M059J (cell line): ENCODE results near the gene ARHGEF19. TPM values are rescaled to one million over a fixed set of nuclear protein-coding genes. Genes with fewer than 3 reads are reported as not detected.
"Not testable (repeated sequence)": the region's sequence is repeated elsewhere in the genome, so short reads cannot be mapped to it uniquely, and the experiment has no call there.

Source experiments
- DNase-seq: peaks from one replicate; pipeline ENCODE4 v3.0.0-alpha.2; 2012; ENCODE audit warnings: low read depth
- total RNA-seq: library from RNA; depleted of rRNA; stranded (reverse); fragments of >200 nt; shearing (Covaris generic); gene quantifications from 2 replicates; pipeline ENCODE4 v1.2.3, GENCODE V29; 2014

The ARHGEF19 gene
- total RNA-seq, 1 experiment from 2014 or later = 3.2 TPM

GRCh38 chr1:16183179-16183578, 29.3 kb downstream of the ARHGEF19 start:
- DNase-seq = peak; percentile 58

GRCh38 chr1:16181887-16182719, 30.3 kb downstream of the ARHGEF19 start:
- peak; percentile 96 for DNase-seq

- DNase-seq = peak; percentile 79
Observed at GRCh38 chr1:16180291-16180824, 32.1 kb downstream of the ARHGEF19 start.

- peak; percentile 85 for DNase-seq
Observed at GRCh38 chr1:16178596-16179497, 33.6 kb downstream of the ARHGEF19 start.

- DNase-seq = no peak
Observed at GRCh38 chr1:16177306-16177705, 35.1 kb downstream of the ARHGEF19 start.

- no peak for DNase-seq
Observed at GRCh38 chr1:16176653-16177052, 35.8 kb downstream of the ARHGEF19 start.

- peak; percentile 95 for DNase-seq
Observed at GRCh38 chr1:16175610-16176553, 36.6 kb downstream of the ARHGEF19 start.

GRCh38 chr1:16174886-16175598, 37.4 kb downstream of the ARHGEF19 start:
- DNase-seq = no peak

- DNase-seq = peak; percentile 76
Observed at GRCh38 chr1:16174261-16174868, 38.1 kb downstream of the ARHGEF19 start.

- peak; percentile 98 for DNase-seq
Observed at GRCh38 chr1:16173447-16174260, 38.8 kb downstream of the ARHGEF19 start.

- DNase-seq = peak; percentile 94
Observed at GRCh38 chr1:16172964-16173446, 39.4 kb downstream of the ARHGEF19 start.

- no peak for DNase-seq
Observed at GRCh38 chr1:16172218-16172830, 40.1 kb downstream of the ARHGEF19 start.

GRCh38 chr1:16171314-16172151, 40.9 kb downstream of the ARHGEF19 start:
- DNase-seq = no peak

- no peak for DNase-seq
Observed at GRCh38 chr1:16170283-16170673, 42.2 kb downstream of the ARHGEF19 start.

- DNase-seq = no peak
Observed at GRCh38 chr1:16168622-16169360, 43.7 kb downstream of the ARHGEF19 start.

- not testable (repeated sequence) for DNase-seq
Observed at GRCh38 chr1:16168144-16168495, 44.3 kb downstream of the ARHGEF19 start.
